HCT116 (cell line): ENCODE measurements around the gene PDLIM5.

Experiments used
- EGR1 ChIP-seq: IDR thresholded peaks from 2 replicates; pipeline ENCODE4 v1.6.1; 2012; ENCODE audit warnings: low read depth
- POLR2A ChIP-seq: IDR thresholded peaks from 2 replicates; pipeline ENCODE4 v1.7.0; 2011; ENCODE audit warnings: borderline replicate concordance; ENCODE audit not compliant: insufficient read depth, insufficient read length; ENCODE audit errors: extremely low read depth
- RAD21 ChIP-seq: IDR thresholded peaks from 2 replicates; pipeline ENCODE4 v1.6.1; 2012; ENCODE audit warnings: low read depth, mild to moderate bottlenecking
- TCF7L2 ChIP-seq: IDR thresholded peaks from 2 replicates; pipeline ENCODE4 v1.7.0; 2011; ENCODE audit warnings: borderline replicate concordance, inconsistent platforms; ENCODE audit not compliant: insufficient read depth, insufficient read length; ENCODE audit errors: extremely low read depth
- TF ChIP-seq, protein P1 (sequence below), 3 experiments: fragments of 200-600 bp in 1 of 3; sonication (generic) in 1 of 3; IDR thresholded peaks in 2 of 3; conservative IDR thresholded peaks in 1 of 3; 2 replicates each; pipeline ENCODE4 v1.5.1; 2012 to 2017; ENCODE audit warnings: low read depth in 2 of 3, low read length in 2 of 3, antibody characterized with exemption in 1 of 3, borderline replicate concordance in 1 of 3, control low read depth in 1 of 3, mild to moderate bottlenecking in 1 of 3, mixed read lengths in 1 of 3, mixed run types in 1 of 3, moderate library complexity in 1 of 3; ENCODE audit not compliant: insufficient read depth in 1 of 3
- TF ChIP-seq, protein P2 (sequence below): IDR thresholded peaks from 2 replicates; pipeline ENCODE4 v1.6.1; 2012
- TF ChIP-seq, protein P3 (sequence below): IDR thresholded peaks from 2 replicates; pipeline ENCODE4 v1.6.1; 2012; ENCODE audit warnings: low read depth

DNA sequence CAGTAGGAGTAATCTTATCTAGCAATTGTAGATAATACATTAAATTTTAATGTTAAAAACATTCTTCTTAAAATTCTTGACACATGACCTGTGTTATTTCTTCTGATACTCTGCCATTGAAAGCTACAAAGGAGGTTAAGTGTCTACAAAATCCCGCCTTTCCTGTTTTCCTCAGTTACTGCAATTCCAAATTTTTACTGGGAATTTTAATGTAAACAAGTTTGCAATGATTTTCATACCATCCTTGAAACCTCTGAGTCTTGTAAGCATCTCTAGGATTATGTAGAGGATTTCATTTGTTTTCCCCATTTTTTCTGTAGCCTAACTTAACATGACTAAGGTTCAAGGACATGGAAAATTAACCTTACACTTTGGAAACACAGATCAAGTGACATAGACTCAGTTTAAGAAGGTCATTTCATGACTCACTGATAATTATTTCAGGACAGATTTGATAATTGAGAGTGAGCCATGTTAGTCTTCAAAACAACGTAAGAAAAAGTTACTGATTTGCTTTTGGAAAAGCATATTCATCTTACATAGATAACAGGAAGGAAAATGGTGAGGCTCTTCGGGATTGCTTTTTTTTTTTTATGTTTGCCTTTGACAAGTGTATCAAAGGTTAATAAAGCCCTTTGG lies 39.6 kb upstream of the PDLIM5 start:
- TF ChIP-seq RAD21 = no peak
- TF ChIP-seq, protein P1, sequence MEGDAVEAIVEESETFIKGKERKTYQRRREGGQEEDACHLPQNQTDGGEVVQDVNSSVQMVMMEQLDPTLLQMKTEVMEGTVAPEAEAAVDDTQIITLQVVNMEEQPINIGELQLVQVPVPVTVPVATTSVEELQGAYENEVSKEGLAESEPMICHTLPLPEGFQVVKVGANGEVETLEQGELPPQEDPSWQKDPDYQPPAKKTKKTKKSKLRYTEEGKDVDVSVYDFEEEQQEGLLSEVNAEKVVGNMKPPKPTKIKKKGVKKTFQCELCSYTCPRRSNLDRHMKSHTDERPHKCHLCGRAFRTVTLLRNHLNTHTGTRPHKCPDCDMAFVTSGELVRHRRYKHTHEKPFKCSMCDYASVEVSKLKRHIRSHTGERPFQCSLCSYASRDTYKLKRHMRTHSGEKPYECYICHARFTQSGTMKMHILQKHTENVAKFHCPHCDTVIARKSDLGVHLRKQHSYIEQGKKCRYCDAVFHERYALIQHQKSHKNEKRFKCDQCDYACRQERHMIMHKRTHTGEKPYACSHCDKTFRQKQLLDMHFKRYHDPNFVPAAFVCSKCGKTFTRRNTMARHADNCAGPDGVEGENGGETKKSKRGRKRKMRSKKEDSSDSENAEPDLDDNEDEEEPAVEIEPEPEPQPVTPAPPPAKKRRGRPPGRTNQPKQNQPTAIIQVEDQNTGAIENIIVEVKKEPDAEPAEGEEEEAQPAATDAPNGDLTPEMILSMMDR (IDR thresholded peaks at IDR 0.05 in 2 of 3, conservative IDR thresholded peaks at IDR 0.05 in 1 of 3; ENCODE audit: borderline replicate concordance in 1 of 3, insufficient read depth in 1 of 3, low read depth in 2 of 3, low read length in 2 of 3) = no peak
- no peak for TF ChIP-seq EGR1
- TF ChIP-seq, protein P2, sequence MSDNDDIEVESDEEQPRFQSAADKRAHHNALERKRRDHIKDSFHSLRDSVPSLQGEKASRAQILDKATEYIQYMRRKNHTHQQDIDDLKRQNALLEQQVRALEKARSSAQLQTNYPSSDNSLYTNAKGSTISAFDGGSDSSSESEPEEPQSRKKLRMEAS = no peak
- no peak for TF ChIP-seq TCF7L2
- no peak for TF ChIP-seq POLR2A
- TF ChIP-seq, protein P3, sequence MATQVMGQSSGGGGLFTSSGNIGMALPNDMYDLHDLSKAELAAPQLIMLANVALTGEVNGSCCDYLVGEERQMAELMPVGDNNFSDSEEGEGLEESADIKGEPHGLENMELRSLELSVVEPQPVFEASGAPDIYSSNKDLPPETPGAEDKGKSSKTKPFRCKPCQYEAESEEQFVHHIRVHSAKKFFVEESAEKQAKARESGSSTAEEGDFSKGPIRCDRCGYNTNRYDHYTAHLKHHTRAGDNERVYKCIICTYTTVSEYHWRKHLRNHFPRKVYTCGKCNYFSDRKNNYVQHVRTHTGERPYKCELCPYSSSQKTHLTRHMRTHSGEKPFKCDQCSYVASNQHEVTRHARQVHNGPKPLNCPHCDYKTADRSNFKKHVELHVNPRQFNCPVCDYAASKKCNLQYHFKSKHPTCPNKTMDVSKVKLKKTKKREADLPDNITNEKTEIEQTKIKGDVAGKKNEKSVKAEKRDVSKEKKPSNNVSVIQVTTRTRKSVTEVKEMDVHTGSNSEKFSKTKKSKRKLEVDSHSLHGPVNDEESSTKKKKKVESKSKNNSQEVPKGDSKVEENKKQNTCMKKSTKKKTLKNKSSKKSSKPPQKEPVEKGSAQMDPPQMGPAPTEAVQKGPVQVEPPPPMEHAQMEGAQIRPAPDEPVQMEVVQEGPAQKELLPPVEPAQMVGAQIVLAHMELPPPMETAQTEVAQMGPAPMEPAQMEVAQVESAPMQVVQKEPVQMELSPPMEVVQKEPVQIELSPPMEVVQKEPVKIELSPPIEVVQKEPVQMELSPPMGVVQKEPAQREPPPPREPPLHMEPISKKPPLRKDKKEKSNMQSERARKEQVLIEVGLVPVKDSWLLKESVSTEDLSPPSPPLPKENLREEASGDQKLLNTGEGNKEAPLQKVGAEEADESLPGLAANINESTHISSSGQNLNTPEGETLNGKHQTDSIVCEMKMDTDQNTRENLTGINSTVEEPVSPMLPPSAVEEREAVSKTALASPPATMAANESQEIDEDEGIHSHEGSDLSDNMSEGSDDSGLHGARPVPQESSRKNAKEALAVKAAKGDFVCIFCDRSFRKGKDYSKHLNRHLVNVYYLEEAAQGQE = no peak
